Ascending aorta (tissue), 2 donors: ENCODE data around the gene RAB15. TPM values are rescaled to one million over a fixed set of nuclear protein-coding genes. Genes with fewer than 3 reads are reported as not detected.

ENCODE experiments used
- DNase-seq, 2 donors: peaks; one replicate each; pipeline ENCODE4 v3.0.0-alpha.2; 2019; ENCODE audit warnings: low spot score in 2 of 2
- H3K27ac ChIP-seq, 2 donors: fragments of 200-600 bp; sonication (generic); one replicate each; pipeline ENCODE4 v1.5.1; 2016 to 2017; ENCODE audit warnings: mild to moderate bottlenecking in 1 of 2
- H3K27me3 ChIP-seq: fragments of 200-600 bp; sonication (generic); one replicate; pipeline ENCODE4 v1.5.1; 2017
- H3K36me3 ChIP-seq, 2 donors: fragments of 200-600 bp; sonication (generic); one replicate each; pipeline ENCODE4 v1.5.1; 2016
- H3K4me1 ChIP-seq, 2 donors: fragments of 200-600 bp; sonication (generic); one replicate each; pipeline ENCODE4 v1.5.1; 2016 to 2017; ENCODE audit warnings: mild to moderate bottlenecking in 1 of 2
- H3K4me3 ChIP-seq, 2 donors: fragments of 200-600 bp; sonication (generic); one replicate each; pipeline ENCODE4 v1.5.1; 2016 to 2017; ENCODE audit warnings: mild to moderate bottlenecking in 1 of 2
- H3K9me3 ChIP-seq, 2 donors: fragments of 200-600 bp; sonication (generic); one replicate each; pipeline ENCODE4 v1.5.1; 2016
- CTCF ChIP-seq, 3 experiments: fragments of 200-600 bp in 2 of 3; fragments of 450-650 bp in 1 of 3; sonication (generic) in 2 of 3; IDR thresholded peaks; one replicate each; pipeline ENCODE4 v1.5.1; 2016 to 2019; ENCODE audit warnings: antibody characterized with exemption in 3 of 3, mild to moderate bottlenecking in 1 of 3, moderate library complexity in 1 of 3
- intact Hi-C: fragments of 100-400 bp; cut with DNase I; formaldehyde crosslinking; loops from one replicate; pipeline ENCODE4 v1.15.1; 2023
- total RNA-seq: library from RNA; depleted of rRNA; stranded (reverse); fragments of >200 nt; gene quantifications from one replicate; pipeline ENCODE4 v1.1.0, GENCODE V29; 2016

The RAB15 gene
- total RNA-seq, 1 donor from 2014 or later, result 1.6 TPM

GRCh38 chr14:64942531-64943111 lies 29.5 kb downstream of the RAB15 start, which contains the start of gene GPX2:
Gene GPX2 (minus strand): TSS chr14:64942745. CDS start chr14:64942726, 19 bp downstream.
- H3K4me1 ChIP-seq, result no peaks in the 10 kb centered on the region
- no peak within 1 kb of the TSS for H3K4me3 ChIP-seq
- no peak for TF ChIP-seq CTCF (IDR thresholded peaks at IDR 0.05)
- no peaks in the 10 kb centered on the region for H3K9me3 ChIP-seq
- H3K27ac ChIP-seq, result no peak within 1 kb of the TSS
- peak in 1 of 2 donors; percentile 16 for DNase-seq
- peaks cover 3 to 15% of the 10 kb centered on the region in 2 donors for H3K36me3 ChIP-seq
- intact Hi-C loops, result no loop called here
- H3K27me3 ChIP-seq, result no peaks in the 10 kb centered on the region

GRCh38 chr14:64940336-64940910 lies 31.7 kb downstream of the RAB15 start:
- no peak for TF ChIP-seq CTCF (IDR thresholded peaks at IDR 0.05)
- peaks cover 0 to 6% of the 10 kb centered on the region in 2 donors for H3K4me1 ChIP-seq
- peaks cover under 1 to 12% of the 10 kb centered on the region in 2 donors for H3K36me3 ChIP-seq
- no peak overlapping the region for H3K4me3 ChIP-seq
- DNase-seq, result no peak
- H3K27ac ChIP-seq, result no peak overlapping the region
- no peaks in the 10 kb centered on the region for H3K9me3 ChIP-seq
- no peaks in the 10 kb centered on the region for H3K27me3 ChIP-seq
- intact Hi-C loops, result no loop called here

GRCh38 chr14:64939817-64940190 lies 32.3 kb downstream of the RAB15 start:
- Histone ChIP-seq H3K4me1 (peaks cover 0 to 9% of the 10 kb centered on the region in 2 donors), H3K27ac (no peak overlapping the region), H3K4me3 (no peak overlapping the region), H3K36me3 (peaks cover 0 to 12% of the 10 kb centered on the region in 2 donors), H3K27me3 (no peaks in the 10 kb centered on the region), H3K9me3 (no peaks in the 10 kb centered on the region)
- no peak for DNase-seq
- intact Hi-C loops, result loop anchor here (5.0 kb wide), 1 partner anchor 48 kb away; no protein-coding TSS in a partner anchor
- TF ChIP-seq CTCF (IDR thresholded peaks at IDR 0.05), result no peak

- no peak overlapping the region for H3K4me3 ChIP-seq
- DNase-seq, result no peak
- intact Hi-C loops, result loop anchor here (5.0 kb wide), 1 partner anchor 47 kb away; no protein-coding TSS in a partner anchor
- H3K27me3 ChIP-seq, result no peaks in the 10 kb centered on the region
- H3K27ac ChIP-seq, result no peak overlapping the region
- no peaks in the 10 kb centered on the region for H3K9me3 ChIP-seq
- no peak for TF ChIP-seq CTCF (IDR thresholded peaks at IDR 0.05)
- peaks cover 0 to 9% of the 10 kb centered on the region in 2 donors for H3K4me1 ChIP-seq
- peaks cover 0 to 13% of the 10 kb centered on the region in 2 donors for H3K36me3 ChIP-seq
These were observed 32.9 kb downstream of the RAB15 start for GRCh38 chr14:64938972-64939816.

GRCh38 chr14:64937821-64938193 lies 34.3 kb downstream of the RAB15 start:
- H3K4me3 ChIP-seq, result no peak overlapping the region
- H3K4me1 ChIP-seq, result peaks cover 0 to 9% of the 10 kb centered on the region in 2 donors
- no peak overlapping the region for H3K27ac ChIP-seq
- no peaks in the 10 kb centered on the region for H3K9me3 ChIP-seq
- H3K36me3 ChIP-seq, result peaks cover 0 to 15% of the 10 kb centered on the region in 2 donors
- DNase-seq, result no peak
- intact Hi-C loops, result loop anchor here (1.0 to 5.0 kb wide), 2 partner anchors 46 to 115 kb away; no protein-coding TSS in a partner anchor
- peak; percentile 11 to 49 (median 39) for TF ChIP-seq CTCF (IDR thresholded peaks at IDR 0.05)
- H3K27me3 ChIP-seq, result no peaks in the 10 kb centered on the region
